DND-41 (cell line): ENCODE data around the gene IGSF10.

Experiments used
- ATAC-seq: fragments of 200-7000 bp; cut with Tn5 transposase; 3 replicates; pipeline ENCODE4 v1.9.1; 2021; ENCODE audit warnings: low read depth; ENCODE audit not compliant: insufficient read depth
- DNase-seq: peaks from one replicate; pipeline ENCODE4 v3.0.0-alpha.2; 2020
- H2AFZ ChIP-seq: 2 replicates; pipeline ENCODE4 v1.6.0; 2012; ENCODE audit warnings: low read depth, low read length
- H3K27ac ChIP-seq: 2 replicates; pipeline ENCODE4 v1.5.1; 2012; ENCODE audit warnings: low read length, inconsistent platforms
- H3K27me3 ChIP-seq: fragments of 200-600 bp; sonication (generic); 2 replicates; pipeline ENCODE4 v1.6.0; 2012; ENCODE audit warnings: low read length, mild to moderate bottlenecking, inconsistent platforms; ENCODE audit not compliant: insufficient read depth, poor library complexity
- H3K36me3 ChIP-seq: 2 replicates; pipeline ENCODE4 v1.5.1; 2012; ENCODE audit warnings: low read length, inconsistent platforms; ENCODE audit not compliant: insufficient read depth
- H3K4me1 ChIP-seq: 2 replicates; pipeline ENCODE4 v1.5.1; 2012; ENCODE audit warnings: mild to moderate bottlenecking, low read length; ENCODE audit not compliant: insufficient read depth
- H3K4me2 ChIP-seq: 2 replicates; pipeline ENCODE4 v1.6.0; 2012; ENCODE audit warnings: mild to moderate bottlenecking, moderate library complexity, low read length, inconsistent platforms; ENCODE audit not compliant: insufficient read depth
- H3K4me3 ChIP-seq, 2 experiments: fragments of 200-600 bp in 1 of 2; shearing (Covaris generic) in 1 of 2; 2 replicates each; pipeline ENCODE4 v1.5.1; 2012 to 2016; ENCODE audit warnings: inconsistent platforms in 2 of 2, low read length in 2 of 2, mild to moderate bottlenecking in 2 of 2, low read depth in 1 of 2, moderate library complexity in 1 of 2
- H3K79me2 ChIP-seq: 2 replicates; pipeline ENCODE4 v1.6.0; 2012; ENCODE audit warnings: low read length, inconsistent platforms; ENCODE audit not compliant: insufficient read depth
- H3K9ac ChIP-seq: 2 replicates; pipeline ENCODE4 v1.6.0; 2012; ENCODE audit warnings: low read depth, mild to moderate bottlenecking, inconsistent platforms, low read length, moderate library complexity
- H3K9me3 ChIP-seq: 2 replicates; pipeline ENCODE4 v1.5.1; 2012; ENCODE audit warnings: low read length, moderate library complexity, mild to moderate bottlenecking, inconsistent platforms; ENCODE audit not compliant: insufficient read depth, severe bottlenecking
- H4K20me1 ChIP-seq: 2 replicates; pipeline ENCODE4 v1.6.0; 2012; ENCODE audit warnings: low read length; ENCODE audit not compliant: insufficient read depth
- CTCF ChIP-seq: IDR thresholded peaks from 2 replicates; pipeline ENCODE4 v1.5.1; 2012; ENCODE audit warnings: borderline replicate concordance, low read length, moderate library complexity, mild to moderate bottlenecking; ENCODE audit not compliant: poor library complexity, severe bottlenecking; ENCODE audit errors: extremely low read depth
- EZH2 ChIP-seq: IDR thresholded peaks from 3 replicates; pipeline ENCODE4 v1.6.1; 2012; ENCODE audit warnings: borderline replicate concordance, low read depth, mild to moderate bottlenecking, moderate library complexity, low read length, inconsistent platforms; ENCODE audit not compliant: severe bottlenecking

Gene IGSF10

DNA sequence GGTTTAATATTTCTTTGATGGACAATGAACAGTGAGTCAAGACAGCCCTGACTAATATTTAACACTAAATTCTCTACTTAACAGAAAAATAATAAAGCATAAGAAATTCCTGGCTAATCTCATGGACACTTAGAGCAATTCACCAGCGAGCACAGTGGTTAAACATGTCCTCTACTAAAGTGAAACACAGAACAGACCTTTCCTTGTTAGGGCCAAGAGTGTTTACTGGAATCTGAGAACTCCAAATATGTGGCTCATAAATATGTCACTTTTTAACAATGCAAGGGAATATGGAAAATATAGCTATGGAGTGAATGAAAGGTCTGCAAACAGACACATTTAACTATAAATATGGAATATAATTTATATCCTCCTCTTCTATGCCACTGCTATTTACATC is 18.6 kb upstream of the IGSF10 start:
- Histone ChIP-seq H3K4me1 (no peaks in the 10 kb centered on the region), H3K9ac (no peak overlapping the region), H3K27me3 (no peaks in the 10 kb centered on the region), H3K4me2 (no peak overlapping the region), H3K9me3 (no peaks in the 10 kb centered on the region), H3K4me3 (no peak overlapping the region), H3K79me2 (no peaks in the 10 kb centered on the region), H3K27ac (no peak overlapping the region), H2AFZ (no peak overlapping the region), H3K36me3 (no peaks in the 10 kb centered on the region), H4K20me1 (no peaks in the 10 kb centered on the region)
- DNase-seq (no peak), ATAC-seq (no peak)
- TF ChIP-seq EZH2 (no peak), CTCF (no peak)

DNA sequence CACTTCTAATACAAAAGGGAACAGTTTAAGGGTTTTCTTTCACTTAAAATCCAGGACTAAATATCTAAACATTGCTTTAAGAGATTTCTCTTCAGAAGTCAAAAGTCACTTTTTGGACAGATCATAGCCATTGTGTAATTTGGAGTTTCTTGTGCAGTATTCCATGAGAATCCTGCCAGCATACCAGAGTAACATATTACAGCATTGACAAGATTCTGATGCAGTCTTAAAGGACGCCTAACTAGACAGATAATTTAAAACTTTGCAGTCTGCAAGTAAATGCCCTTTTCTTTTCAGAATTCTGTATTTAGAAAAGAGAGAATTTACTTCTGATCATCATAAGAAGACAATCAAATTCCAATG is 17.5 kb upstream of the IGSF10 start:
- Histone ChIP-seq H3K9ac (no peak overlapping the region), H3K4me1 (no peaks in the 10 kb centered on the region), H3K9me3 (no peaks in the 10 kb centered on the region), H3K27ac (no peak overlapping the region), H3K79me2 (no peaks in the 10 kb centered on the region), H4K20me1 (no peaks in the 10 kb centered on the region), H3K36me3 (no peaks in the 10 kb centered on the region), H2AFZ (no peak overlapping the region), H3K27me3 (no peaks in the 10 kb centered on the region), H3K4me3 (no peak overlapping the region), H3K4me2 (no peak overlapping the region)
- DNase-seq (no peak), ATAC-seq (no peak)
- no peak for TF ChIP-seq EZH2
- no peak for TF ChIP-seq CTCF

DNA sequence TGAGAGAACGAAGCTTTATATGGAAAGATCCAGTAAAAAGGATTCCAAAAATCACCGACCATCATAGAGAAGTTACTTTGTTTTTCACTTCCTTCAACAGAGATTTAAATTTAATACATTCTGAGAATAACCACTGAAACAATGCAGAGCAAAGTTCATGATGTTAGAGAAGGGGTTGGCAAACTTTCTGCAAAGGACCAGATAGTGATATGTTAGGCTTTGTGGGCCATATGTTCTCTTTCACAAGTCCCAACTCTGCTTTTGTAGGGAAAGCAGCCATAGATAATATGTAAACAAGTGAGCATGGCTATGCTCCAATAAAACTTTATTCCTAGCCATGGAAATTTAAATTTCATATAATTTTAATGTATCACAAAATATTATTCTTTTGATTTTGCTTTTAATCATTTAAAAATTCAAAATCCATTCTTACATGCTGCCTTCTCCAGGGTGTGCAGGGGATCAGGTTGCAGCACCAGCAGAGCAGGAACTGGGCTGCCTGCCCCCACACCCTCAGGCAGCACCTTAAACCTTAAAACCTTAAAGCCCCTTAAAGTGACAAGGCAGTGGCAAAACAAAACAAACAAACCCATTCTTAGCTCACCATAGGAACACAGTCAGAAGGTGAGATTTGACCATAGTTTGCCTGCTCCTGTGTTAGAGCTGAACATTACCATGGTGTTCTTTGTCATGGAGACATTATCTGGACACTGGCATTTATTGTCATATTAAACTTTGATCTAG is 16.9 kb upstream of the IGSF10 start:
- H2AFZ ChIP-seq = no peak overlapping the region
- no peaks in the 10 kb centered on the region for H3K4me1 ChIP-seq
- no peak overlapping the region for H3K4me2 ChIP-seq
- ATAC-seq = no peak
- TF ChIP-seq EZH2 (no peak), CTCF (no peak)
- H3K9ac ChIP-seq = no peak overlapping the region
- no peaks in the 10 kb centered on the region for H3K36me3 ChIP-seq
- H3K27ac ChIP-seq = no peak overlapping the region
- no peak for DNase-seq
- no peaks in the 10 kb centered on the region for H3K9me3 ChIP-seq
- H3K4me3 ChIP-seq = no peak overlapping the region
- H3K79me2 ChIP-seq = no peaks in the 10 kb centered on the region
- no peaks in the 10 kb centered on the region for H4K20me1 ChIP-seq
- no peaks in the 10 kb centered on the region for H3K27me3 ChIP-seq

DNA sequence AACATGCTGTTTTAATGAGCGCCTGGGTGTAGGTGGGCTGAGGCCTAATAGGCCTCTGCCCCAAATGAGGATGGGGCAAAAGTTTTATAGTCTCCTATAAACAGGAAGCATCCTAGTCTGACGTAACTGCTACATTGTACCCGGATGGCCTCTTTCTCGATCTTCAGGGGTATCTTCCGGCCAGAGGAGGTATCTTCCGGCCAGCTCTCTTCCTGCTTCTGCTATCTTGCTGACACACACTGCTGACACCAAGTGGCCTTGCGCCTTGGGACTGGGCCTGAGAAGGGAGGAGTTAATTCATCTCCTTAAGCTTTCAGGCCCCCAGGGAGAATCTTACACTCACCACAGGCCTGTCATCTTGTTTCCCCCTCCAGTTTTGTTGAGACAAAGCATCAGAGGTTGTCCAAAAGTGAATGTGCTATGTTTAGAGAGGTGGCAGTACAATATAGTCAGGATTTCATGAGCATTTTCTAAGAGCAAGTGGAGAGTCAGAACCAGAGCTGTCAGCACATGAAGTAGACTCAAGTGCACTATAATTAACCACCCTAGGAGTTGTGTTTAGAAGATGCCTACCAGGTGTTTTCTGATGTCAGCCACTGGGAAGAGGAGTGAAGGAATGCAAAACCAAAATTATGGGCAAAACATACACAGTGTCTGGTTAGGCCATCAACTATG is 15.6 kb upstream of the IGSF10 start:
- H3K4me3 ChIP-seq = no peak overlapping the region
- no peak overlapping the region for H3K9ac ChIP-seq
- H3K36me3 ChIP-seq = no peaks in the 10 kb centered on the region
- no peak for ATAC-seq
- H3K4me1 ChIP-seq = no peaks in the 10 kb centered on the region
- peak overlapping the region; percentile 27; the same call in 1 of the 2 replicates for H2AFZ ChIP-seq
- DNase-seq = no peak
- TF ChIP-seq EZH2 (no peak), CTCF (no peak)
- H3K9me3 ChIP-seq = no peaks in the 10 kb centered on the region
- no peaks in the 10 kb centered on the region for H3K27me3 ChIP-seq
- no peaks in the 10 kb centered on the region for H4K20me1 ChIP-seq
- no peak overlapping the region for H3K27ac ChIP-seq
- no peak overlapping the region for H3K4me2 ChIP-seq
- H3K79me2 ChIP-seq = no peaks in the 10 kb centered on the region
